CD4-positive, alpha-beta memory T cell (primary cell): ENCODE results near the gene AMIGO3. TPM values are rescaled to one million over a fixed set of nuclear protein-coding genes. Genes with fewer than 3 reads are reported as not detected.
A peak's percentile ranks its signal among the peaks of the same experiment; 100 is the strongest.

Source experiments
- CTCF ChIA-PET: fragments of 350-600 bp; sonication (Branson Sonifier 250); formaldehyde crosslinking; loops from one replicate; lab custom pipeline; 2021; ENCODE audit warnings: inconsistent platforms; ENCODE audit not compliant: partially characterized antibody; lab: Charles Lee
- POLR2A ChIA-PET: fragments of 350-600 bp; sonication (Branson Sonifier 250); formaldehyde crosslinking; loops from one replicate; lab custom pipeline; 2021; ENCODE audit not compliant: partially characterized antibody; lab: Charles Lee
- DNase-seq, 5 donors: peaks; one replicate each; pipeline versions ENCODE4 v3.0.0 to v3.0.0-alpha.2; 2020 to 2022; ENCODE audit warnings: mixed read lengths in 1 of 5
- H3K27ac ChIP-seq: one replicate; pipeline ENCODE4 v1.7.0; 2013; ENCODE audit warnings: low read depth, low read length
- H3K27me3 ChIP-seq: 2 replicates; pipeline ENCODE4 v1.7.0; 2013; ENCODE audit warnings: mild to moderate bottlenecking, low read length, moderate library complexity; ENCODE audit not compliant: insufficient read depth
- H3K36me3 ChIP-seq: 2 replicates; pipeline ENCODE4 v1.7.0; 2013; ENCODE audit warnings: mild to moderate bottlenecking, low read length, moderate library complexity; ENCODE audit not compliant: insufficient read depth
- H3K4me1 ChIP-seq: 2 replicates; pipeline ENCODE4 v1.7.0; 2013; ENCODE audit warnings: mild to moderate bottlenecking, low read length, moderate library complexity; ENCODE audit not compliant: insufficient read depth
- H3K4me3 ChIP-seq, 2 donors: one replicate each; pipeline ENCODE4 v1.7.0; 2013; ENCODE audit warnings: low read length in 2 of 2, mild to moderate bottlenecking in 1 of 2
- H3K9me3 ChIP-seq, 2 donors: one replicate each; pipeline ENCODE4 v1.7.0; 2013; ENCODE audit warnings: low read length in 2 of 2, control low read depth in 1 of 2; ENCODE audit not compliant: control insufficient read depth in 1 of 2
- H3K27ac Mint-ChIP-seq, 7 donors: one replicate each; pipeline ENCODE4 v1.8.0; 2020 to 2021; ENCODE audit warnings: mixed read lengths in 7 of 7, mild to moderate bottlenecking in 6 of 7, inconsistent platforms in 3 of 7, moderate library complexity in 3 of 7
- H3K27me3 Mint-ChIP-seq, 2 donors: one replicate each; pipeline ENCODE4 v1.8.0; 2020 to 2021; ENCODE audit warnings: mixed read lengths in 2 of 2
- H3K36me3 Mint-ChIP-seq, 2 donors: one replicate each; pipeline ENCODE4 v1.8.0; 2020 to 2021; ENCODE audit warnings: mixed read lengths in 2 of 2, inconsistent platforms in 1 of 2, mild to moderate bottlenecking in 1 of 2
- H3K4me1 Mint-ChIP-seq, 4 donors: one replicate each; pipeline ENCODE4 v1.8.0; 2020 to 2021; ENCODE audit warnings: mixed read lengths in 4 of 4, mild to moderate bottlenecking in 1 of 4
- H3K4me3 Mint-ChIP-seq, 8 donors: one replicate each; pipeline ENCODE4 v1.8.0; 2020 to 2021; ENCODE audit warnings: mixed read lengths in 8 of 8, mild to moderate bottlenecking in 7 of 8, moderate library complexity in 6 of 8, inconsistent platforms in 3 of 8
- H3K9me3 Mint-ChIP-seq, 8 donors: one replicate each; pipeline ENCODE4 v1.8.0; 2020 to 2021; ENCODE audit warnings: mixed read lengths in 8 of 8, mild to moderate bottlenecking in 5 of 8, inconsistent platforms in 3 of 8, moderate library complexity in 1 of 8
- intact Hi-C: fragments of 100-400 bp; cut with micrococcal nuclease; formaldehyde crosslinking; loops from one replicate; pipeline ENCODE4 v1.15.1; 2023
- polyA plus RNA-seq, 2 donors: library from polyadenylated mRNA; unstranded; fragments of 300-500 nt; fragmentation: Illumina TruSeq; gene quantifications; one replicate each; pipeline ENCODE4 v1.2.3, GENCODE V29; 2021
- total RNA-seq, 2 experiments: library from RNA; stranded (reverse); gene quantifications; one replicate each; pipeline ENCODE4 v1.2.3, GENCODE V29; 2021

AMIGO3 gene
- total and polyA plus RNA-seq, 4 experiments from 2014 or later, result not detected

- CTCF ChIA-PET, result no interaction called here
- H3K27me3 Mint-ChIP-seq, result no peaks in the 10 kb centered on the region
These were observed 15.3 kb upstream of the AMIGO3 start for GRCh38 chr3:49734752-49735151.

GRCh38 chr3:49733551-49733950 lies 14.1 kb upstream of the AMIGO3 start:
- Mint-ChIP-seq H3K9me3 (no peaks in the 10 kb centered on the region), H3K27me3 (no peaks in the 10 kb centered on the region), H3K27ac (peak overlapping the region in 2 of 7 donors; percentile 7 to 22), H3K4me1 (peaks cover 0 to 5% (median 4%) of the 10 kb centered on the region in 4 donors), H3K36me3 (peaks cover 33 to 56% of the 10 kb centered on the region in 2 donors), H3K4me3 (no peak overlapping the region)
- H3K4me1 ChIP-seq, result no peaks in the 10 kb centered on the region
- H3K27ac ChIP-seq, result no peak overlapping the region
- DNase-seq, result no peak
- intact Hi-C loops, result no loop called here
- no peak overlapping the region for H3K4me3 ChIP-seq
- CTCF ChIA-PET, result no interaction called here
- POLR2A ChIA-PET, result no interaction called here
- H3K27me3 ChIP-seq, result no peaks in the 10 kb centered on the region
- H3K9me3 ChIP-seq, result no peaks in the 10 kb centered on the region
- H3K36me3 ChIP-seq, result peaks cover 48% of the 10 kb centered on the region

More at GRCh38 chr3:49734752-49735151, 15.3 kb upstream of the AMIGO3 start:
- Mint-ChIP-seq H3K4me1 (peaks cover 0 to 7% (median 7%) of the 10 kb centered on the region in 4 donors), H3K4me3 (no peak overlapping the region), H3K36me3 (peaks cover 39 to 59% of the 10 kb centered on the region in 2 donors), H3K9me3 (no peaks in the 10 kb centered on the region), H3K27ac (no peak overlapping the region)
- POLR2A ChIA-PET, result no interaction called here
- DNase-seq, result no peak
- intact Hi-C loops, result no loop called here
- Histone ChIP-seq H3K27ac (no peak overlapping the region), H3K36me3 (peaks cover 48% of the 10 kb centered on the region), H3K9me3 (no peaks in the 10 kb centered on the region), H3K4me3 (no peak overlapping the region), H3K4me1 (no peaks in the 10 kb centered on the region), H3K27me3 (no peaks in the 10 kb centered on the region)

GRCh38 chr3:49732597-49732996 lies 13.1 kb upstream of the AMIGO3 start:
- no peak overlapping the region for H3K4me3 ChIP-seq
- peak overlapping the region in 1 of 7 donors; percentile 5 for H3K27ac Mint-ChIP-seq
- H3K27me3 Mint-ChIP-seq, result no peaks in the 10 kb centered on the region
- no peaks in the 10 kb centered on the region for H3K4me1 ChIP-seq
- H3K4me3 Mint-ChIP-seq, result no peak overlapping the region
- POLR2A ChIA-PET, result interaction anchor here (1.1 to 1.3 kb wide), 2 partner anchors 14 to 54 kb away, joined by 3 read pairs; partner anchors contain the start of genes AMIGO3 and IP6K1
- CTCF ChIA-PET, result no interaction called here
- no peaks in the 10 kb centered on the region for H3K9me3 Mint-ChIP-seq
- H3K9me3 ChIP-seq, result no peaks in the 10 kb centered on the region
- intact Hi-C loops, result no loop called here
- H3K4me1 Mint-ChIP-seq, result peaks cover 0 to 3% (median under 1%) of the 10 kb centered on the region in 4 donors
- H3K27me3 ChIP-seq, result no peaks in the 10 kb centered on the region
- no peak for DNase-seq
- H3K27ac ChIP-seq, result no peak overlapping the region
- peaks cover 45% of the 10 kb centered on the region for H3K36me3 ChIP-seq
- peaks cover 29 to 56% of the 10 kb centered on the region in 2 donors for H3K36me3 Mint-ChIP-seq

- Histone ChIP-seq H3K4me1 (no peaks in the 10 kb centered on the region), H3K27me3 (no peaks in the 10 kb centered on the region), H3K9me3 (no peaks in the 10 kb centered on the region), H3K4me3 (no peak overlapping the region), H3K27ac (no peak overlapping the region), H3K36me3 (peaks cover 33% of the 10 kb centered on the region)
- H3K4me3 Mint-ChIP-seq, result no peak overlapping the region
- H3K27ac Mint-ChIP-seq, result no peak overlapping the region
- DNase-seq, result no peak
- ChIA-PET CTCF (no interaction called here), POLR2A (no interaction called here)
- peaks cover 18 to 45% of the 10 kb centered on the region in 2 donors for H3K36me3 Mint-ChIP-seq
- intact Hi-C loops, result no loop called here
- peaks cover 0 to 2% (median 0%) of the 10 kb centered on the region in 4 donors for H3K4me1 Mint-ChIP-seq
- H3K27me3 Mint-ChIP-seq, result no peaks in the 10 kb centered on the region
- H3K9me3 Mint-ChIP-seq, result no peaks in the 10 kb centered on the region
These were observed 10.6 kb upstream of the AMIGO3 start for GRCh38 chr3:49729966-49730609.

- no peak overlapping the region for H3K4me3 ChIP-seq
- Mint-ChIP-seq H3K36me3 (peaks cover 11 to 46% of the 10 kb centered on the region in 2 donors), H3K27me3 (peaks cover 0 to 2% of the 10 kb centered on the region in 2 donors), H3K4me3 (no peak overlapping the region), H3K4me1 (peaks cover 2 to 20% (median 9%) of the 10 kb centered on the region in 4 donors), H3K27ac (no peak overlapping the region), H3K9me3 (no peaks in the 10 kb centered on the region)
- H3K27ac ChIP-seq, result no peak overlapping the region
- ChIA-PET CTCF (no interaction called here), POLR2A (no interaction called here)
- peaks cover 20% of the 10 kb centered on the region for H3K36me3 ChIP-seq
- intact Hi-C loops, result no loop called here
- H3K4me1 ChIP-seq, result peaks cover 12% of the 10 kb centered on the region
- H3K9me3 ChIP-seq, result no peaks in the 10 kb centered on the region
- H3K27me3 ChIP-seq, result no peaks in the 10 kb centered on the region
- DNase-seq, result no peak
These were observed 8.5 kb upstream of the AMIGO3 start for GRCh38 chr3:49727924-49728361.

- H3K4me1 Mint-ChIP-seq, result peaks cover 7 to 26% (median 14%) of the 10 kb centered on the region in 4 donors
- peaks cover 0 to 2% of the 10 kb centered on the region in 2 donors for H3K27me3 Mint-ChIP-seq
- CTCF ChIA-PET, result interaction anchor here (1.3 kb wide), 1 partner anchor 112 kb away, joined by 3 read pairs; no protein-coding TSS in a partner anchor
- H3K27ac Mint-ChIP-seq, result peak overlapping the region in 1 of 7 donors; percentile 25
- peaks cover 0 to 2% (median 0%) of the 10 kb centered on the region in 8 donors for H3K9me3 Mint-ChIP-seq
- DNase-seq, result no peak
- Histone ChIP-seq H3K27ac (no peak overlapping the region), H3K4me3 (no peak overlapping the region), H3K4me1 (peaks cover 18% of the 10 kb centered on the region), H3K36me3 (peaks cover 18% of the 10 kb centered on the region), H3K9me3 (no peaks in the 10 kb centered on the region), H3K27me3 (no peaks in the 10 kb centered on the region)
- peaks cover 6 to 45% of the 10 kb centered on the region in 2 donors for H3K36me3 Mint-ChIP-seq
- H3K4me3 Mint-ChIP-seq, result peak overlapping the region in 1 of 8 donors; percentile 52
- intact Hi-C loops, result no loop called here
- POLR2A ChIA-PET, result no interaction called here
These were observed 7.9 kb upstream of the AMIGO3 start for GRCh38 chr3:49727154-49727923.
